HepG2 (cell line): Measurements from ENCODE around the gene SP1. TPM values are rescaled to one million over a fixed set of nuclear protein-coding genes. Genes with fewer than 3 reads are reported as not detected.

Experiments
- CHD4 ChIP-seq: fragments of 200-600 bp; sonication (generic); IDR thresholded peaks from 2 replicates; pipeline ENCODE4 v1.7.0; 2017; ENCODE audit warnings: mild to moderate bottlenecking, low read length, borderline replicate concordance
- E2F1 ChIP-seq: sonication (generic); formaldehyde crosslinking; IDR thresholded peaks from 2 replicates; pipeline ENCODE4 v1.5.0; 2020; ENCODE audit warnings: missing genetic modification reagents
- EEA1 ChIP-seq: sonication (generic); formaldehyde crosslinking; IDR thresholded peaks from 2 replicates; pipeline ENCODE4 v1.5.1; 2020; ENCODE audit warnings: mild to moderate bottlenecking, missing genetic modification reagents, borderline replicate concordance
- EHMT2 ChIP-seq: fragments of 200-600 bp; sonication (generic); IDR thresholded peaks from 2 replicates; pipeline ENCODE4 v1.7.0; 2017; ENCODE audit warnings: antibody characterized with exemption, low read depth, low read length, borderline replicate concordance
- ELF1 ChIP-seq: sonication (generic); formaldehyde crosslinking; IDR thresholded peaks from 2 replicates; pipeline ENCODE4 v1.4.0; 2020; ENCODE audit warnings: missing genetic modification reagents
- GMEB1 ChIP-seq: sonication (generic); formaldehyde crosslinking; IDR thresholded peaks from 2 replicates; pipeline ENCODE4 v1.5.1; 2020; ENCODE audit warnings: missing genetic modification reagents, mild to moderate bottlenecking, borderline replicate concordance
- IKZF4 ChIP-seq: sonication (generic); formaldehyde crosslinking; IDR thresholded peaks from 2 replicates; pipeline ENCODE4 v1.5.1; 2020; ENCODE audit warnings: borderline replicate concordance, mild to moderate bottlenecking, low read depth, missing genetic modification reagents; ENCODE audit errors: not compliant biosample characterization
- JARID2 ChIP-seq: sonication (generic); formaldehyde crosslinking; IDR thresholded peaks from 2 replicates; pipeline ENCODE4 v1.8.1; 2023; ENCODE audit warnings: missing genetic modification reagents, inconsistent platforms; ENCODE audit not compliant: insufficient replicate concordance
- RELA ChIP-seq: sonication (generic); formaldehyde crosslinking; IDR thresholded peaks from 2 replicates; pipeline ENCODE4 v1.4.0; 2020; ENCODE audit warnings: missing genetic modification reagents
- RFX5 ChIP-seq: IDR thresholded peaks from 2 replicates; pipeline ENCODE4 v1.6.1; 2011; ENCODE audit warnings: low read depth, low read length, improper control_type of control experiment
- SETDB1 ChIP-seq: sonication (generic); formaldehyde crosslinking; IDR thresholded peaks from 2 replicates; pipeline ENCODE4 v1.5.1; 2020; ENCODE audit warnings: missing genetic modification reagents, mild to moderate bottlenecking, borderline replicate concordance
- SIN3A ChIP-seq: IDR thresholded peaks from 2 replicates; pipeline ENCODE4 v1.6.1; 2011; ENCODE audit warnings: low read depth, mild to moderate bottlenecking, control low read depth, low read length, borderline replicate concordance
- SP1 ChIP-seq, 2 experiments: fragments of 450-650 bp in 1 of 2; sonication (generic) in 1 of 2; formaldehyde crosslinking in 1 of 2; IDR thresholded peaks; 2 replicates each; pipeline versions ENCODE4 v1.4.0 to v1.6.1; 2016 to 2020; ENCODE audit warnings: missing genetic modification reagents in 1 of 2
- ZNF501 ChIP-seq: sonication (generic); formaldehyde crosslinking; IDR thresholded peaks from 2 replicates; pipeline ENCODE4 v1.5.1; 2020; ENCODE audit warnings: mild to moderate bottlenecking, moderate library complexity, missing genetic modification reagents
- polyA plus RNA-seq, 8 experiments: library from polyadenylated mRNA; depleted of rRNA in 3 of 8; stranded (reverse) in 7 of 8; unstranded in 1 of 8; fragments of >200 nt; fragmentation: Illumina TruSeq in 4 of 8; extraction: Trizol in 4 of 8; gene quantifications; 2 replicates each; pipeline versions ENCODE4 v1.2.1 to v1.2.3, GENCODE V29; 2011 to 2016; ENCODE audit warnings: low read depth in 4 of 8, missing spikeins in 1 of 8, mixed read lengths in 1 of 8; ENCODE audit not compliant: insufficient read depth in 1 of 8
- total RNA-seq, 5 experiments: library from RNA; depleted of rRNA; stranded (reverse); fragments of >200 nt; fragmentation: Illumina TruSeq; extraction: Trizol; gene quantifications; 2 replicates each; pipeline ENCODE4 v1.2.3, GENCODE V29; 2016; ENCODE audit warnings: low read depth in 1 of 5
- TF ChIP-seq, protein P1 (sequence below): IDR thresholded peaks from 2 replicates; pipeline ENCODE4 v1.6.1; 2016; ENCODE audit warnings: low read depth
- TF ChIP-seq, protein P2 (sequence below), 2 experiments: sonication (generic) in 1 of 2; formaldehyde crosslinking in 1 of 2; IDR thresholded peaks; 2 replicates each; pipeline versions ENCODE4 v1.5.1 to v1.6.1; 2011 to 2020; ENCODE audit warnings: borderline replicate concordance in 1 of 2, low read depth in 1 of 2, low read length in 1 of 2, mild to moderate bottlenecking in 1 of 2, missing genetic modification reagents in 1 of 2, moderate library complexity in 1 of 2
- TF ChIP-seq, protein P3 (sequence below): sonication (generic); formaldehyde crosslinking; IDR thresholded peaks from 2 replicates; pipeline ENCODE4 v1.8.0; 2022; ENCODE audit warnings: missing genetic modification reagents, mild to moderate bottlenecking, inconsistent platforms, borderline replicate concordance
- TF ChIP-seq, protein P4 (sequence below): sonication (generic); formaldehyde crosslinking; IDR thresholded peaks from 2 replicates; pipeline ENCODE4 v1.8.0; 2022; ENCODE audit warnings: low read depth, missing genetic modification reagents

Gene SP1
- total and polyA plus RNA-seq, 2 of the 13 experiments (the other 11 are each of a cell fraction or from before 2014, with no cell fraction given) = 26.5 to 27.5 TPM

GRCh38 chr12:53379389-53380103 is 430 bp upstream of the SP1 start (continued):
- TF ChIP-seq, protein P1, sequence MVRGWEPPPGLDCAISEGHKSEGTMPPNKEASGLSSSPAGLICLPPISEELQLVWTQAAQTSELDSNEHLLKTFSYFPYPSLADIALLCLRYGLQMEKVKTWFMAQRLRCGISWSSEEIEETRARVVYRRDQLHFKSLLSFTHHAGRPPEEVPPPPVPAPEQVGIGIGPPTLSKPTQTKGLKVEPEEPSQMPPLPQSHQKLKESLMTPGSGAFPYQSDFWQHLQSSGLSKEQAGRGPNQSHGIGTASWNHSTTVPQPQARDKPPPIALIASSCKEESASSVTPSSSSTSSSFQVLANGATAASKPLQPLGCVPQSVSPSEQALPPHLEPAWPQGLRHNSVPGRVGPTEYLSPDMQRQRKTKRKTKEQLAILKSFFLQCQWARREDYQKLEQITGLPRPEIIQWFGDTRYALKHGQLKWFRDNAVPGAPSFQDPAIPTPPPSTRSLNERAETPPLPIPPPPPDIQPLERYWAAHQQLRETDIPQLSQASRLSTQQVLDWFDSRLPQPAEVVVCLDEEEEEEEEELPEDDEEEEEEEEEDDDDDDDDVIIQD (CRISPR knock-in tag) = peak; percentile 22; the same call in 1 of the 2 replicates
- TF ChIP-seq EHMT2 = peak; percentile 67
- TF ChIP-seq E2F1 (CRISPR knock-in tag) = peak; percentile 92
- peak; percentile 56; the same call in 1 of the 2 replicates for TF ChIP-seq GMEB1 (CRISPR knock-in tag)
- TF ChIP-seq SIN3A = no peak
- TF ChIP-seq SP1 (IDR thresholded peaks at IDR 0.05) = peak; percentile 95
- peak; percentile 94 for TF ChIP-seq SP1 (CRISPR knock-in tag; IDR thresholded peaks at IDR 0.05)
- peak; percentile 59; the same call in 1 of the 2 replicates for TF ChIP-seq RFX5
- TF ChIP-seq, protein P2, sequence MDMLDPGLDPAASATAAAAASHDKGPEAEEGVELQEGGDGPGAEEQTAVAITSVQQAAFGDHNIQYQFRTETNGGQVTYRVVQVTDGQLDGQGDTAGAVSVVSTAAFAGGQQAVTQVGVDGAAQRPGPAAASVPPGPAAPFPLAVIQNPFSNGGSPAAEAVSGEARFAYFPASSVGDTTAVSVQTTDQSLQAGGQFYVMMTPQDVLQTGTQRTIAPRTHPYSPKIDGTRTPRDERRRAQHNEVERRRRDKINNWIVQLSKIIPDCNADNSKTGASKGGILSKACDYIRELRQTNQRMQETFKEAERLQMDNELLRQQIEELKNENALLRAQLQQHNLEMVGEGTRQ (IDR thresholded peaks at IDR 0.05; ENCODE audit: low read depth, low read length) = no peak
- TF ChIP-seq, protein P2 (CRISPR knock-in tag; IDR thresholded peaks at IDR 0.05; ENCODE audit: borderline replicate concordance) = no peak
- no peak for TF ChIP-seq JARID2 (CRISPR knock-in tag)
- peak; percentile 15; the same call in 1 of the 2 replicates for TF ChIP-seq CHD4
- TF ChIP-seq EEA1 (CRISPR knock-in tag) = no peak
- TF ChIP-seq RELA = no peak
- TF ChIP-seq, protein P3, sequence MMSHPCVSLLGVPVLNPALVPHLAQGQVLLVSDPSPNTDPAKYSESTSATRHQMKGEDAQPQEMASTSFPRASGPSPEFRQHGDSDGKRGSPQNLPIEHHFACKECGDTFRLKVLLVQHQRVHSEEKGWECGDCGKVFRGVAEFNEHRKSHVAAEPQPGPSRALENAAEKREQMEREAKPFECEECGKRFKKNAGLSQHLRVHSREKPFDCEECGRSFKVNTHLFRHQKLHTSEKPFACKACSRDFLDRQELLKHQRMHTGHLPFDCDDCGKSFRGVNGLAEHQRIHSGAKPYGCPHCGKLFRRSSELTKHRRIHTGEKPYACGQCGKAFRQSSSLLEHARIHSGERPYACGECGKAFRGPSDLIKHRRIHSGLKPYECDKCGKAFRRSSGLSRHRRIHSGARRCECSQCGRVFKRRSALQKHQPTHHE = no peak
- peak; percentile 78 for TF ChIP-seq ELF1 (CRISPR knock-in tag)
- TF ChIP-seq, protein P4, sequence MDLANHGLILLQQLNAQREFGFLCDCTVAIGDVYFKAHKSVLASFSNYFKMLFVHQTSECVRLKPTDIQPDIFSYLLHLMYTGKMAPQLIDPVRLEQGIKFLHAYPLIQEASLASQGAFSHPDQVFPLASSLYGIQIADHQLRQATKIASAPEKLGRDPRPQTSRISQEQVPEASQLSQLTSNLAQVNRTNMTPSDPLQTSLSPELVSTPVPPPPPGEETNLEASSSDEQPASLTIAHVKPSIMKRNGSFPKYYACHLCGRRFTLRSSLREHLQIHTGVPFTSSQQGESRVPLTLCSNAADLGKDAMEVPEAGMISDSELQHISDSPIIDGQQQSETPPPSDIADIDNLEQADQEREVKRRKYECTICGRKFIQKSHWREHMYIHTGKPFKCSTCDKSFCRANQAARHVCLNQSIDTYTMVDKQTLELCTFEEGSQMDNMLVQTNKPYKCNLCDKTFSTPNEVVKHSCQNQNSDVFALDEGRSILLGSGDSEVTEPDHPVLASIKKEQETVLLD = no peak
- TF ChIP-seq IKZF4 = no peak
- no peak for TF ChIP-seq SETDB1 (CRISPR knock-in tag)
- peak; percentile 58; the same call in 1 of the 2 replicates for TF ChIP-seq ZNF501 (CRISPR knock-in tag)
